ENCODE results near the gene PSEN1. TPM values are rescaled to one million over a fixed set of nuclear protein-coding genes. Genes with fewer than 3 reads are reported as not detected.

PSEN1 gene
- total and polyA plus RNA-seq, 10 of the 15 experiments (the other 5 are each of a cell fraction or from before 2014, with no cell fraction given) = 8.9 to 32.3 (median 21.8) TPM

DNA sequence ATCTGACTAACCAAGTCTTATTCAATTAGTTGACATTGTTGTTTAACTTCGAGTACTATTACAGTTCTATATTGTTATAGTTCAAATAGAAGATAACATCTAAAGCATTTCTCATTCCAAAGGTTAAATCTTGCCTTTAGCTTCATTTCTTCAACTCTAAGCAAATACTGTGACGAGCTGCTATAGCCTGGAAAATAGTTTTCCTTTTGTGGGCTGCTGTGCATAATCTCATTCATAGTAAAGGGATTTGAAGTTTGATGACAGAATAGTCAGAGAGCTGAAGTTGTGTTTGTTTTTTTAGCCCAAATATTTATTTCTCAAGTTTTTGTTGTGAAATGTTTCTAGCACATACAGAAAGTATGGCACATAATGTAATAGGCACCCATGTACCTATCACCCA is 13.4 kb downstream of the PSEN1 start (continued):
- TF ChIP-seq JUND (IDR thresholded peaks at IDR 0.05; ENCODE audit: low read depth, low read length) (no peak), MTA3 (IDR thresholded peaks at IDR 0.05; ENCODE audit: borderline replicate concordance, low read length) (no peak)

DNA sequence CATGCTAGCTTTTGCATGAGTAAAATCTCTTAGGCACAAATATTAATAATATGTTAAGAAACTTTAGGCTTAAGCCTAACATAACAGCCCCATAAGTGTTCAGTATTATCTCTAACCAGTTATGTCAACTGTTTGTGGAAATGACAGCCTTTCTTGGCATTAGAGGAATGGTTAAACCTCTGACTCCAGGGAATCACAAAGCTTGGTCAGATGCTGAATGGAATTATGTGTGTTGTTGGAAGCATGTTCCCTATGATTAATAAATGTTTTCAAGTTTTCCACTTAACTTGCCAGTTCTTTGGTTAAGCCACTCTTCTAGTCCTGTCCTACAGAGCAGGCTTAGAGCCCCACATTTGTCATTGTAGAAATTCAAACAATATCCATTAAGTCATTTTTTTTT is 17.0 kb downstream of the PSEN1 start:
- Histone ChIP-seq H3K4me2 (ENCODE audit: control insufficient read depth, insufficient read depth) (no peak overlapping the region), H3K79me2 (ENCODE audit: control insufficient read depth, insufficient read depth, low read length) (no peaks in the 10 kb centered on the region), H3K27ac (ENCODE audit: control insufficient read depth, insufficient read depth) (no peak overlapping the region), H3K4me3 (no peak overlapping the region), H3K9me3 (replicated peaks; ENCODE audit: control insufficient read depth, insufficient read depth, low read length) (no peaks in the 10 kb centered on the region), H3K4me1 (ENCODE audit: control insufficient read depth, insufficient read depth, low read length) (no peaks in the 10 kb centered on the region), H2AFZ (ENCODE audit: control insufficient read depth, low read depth, low read length) (no peak overlapping the region), H3K9ac (ENCODE audit: control insufficient read depth, insufficient read depth, low read length) (no peak overlapping the region), H3K27me3 (replicated peaks in 1 of 2; ENCODE audit: control insufficient read depth in 2 of 2, insufficient read depth in 2 of 2, low read length in 1 of 2) (no peaks in the 10 kb centered on the region), H4K20me1 (ENCODE audit: control insufficient read depth, insufficient read depth) (no peaks in the 10 kb centered on the region), H3K36me3 (ENCODE audit: control insufficient read depth in 2 of 2, insufficient read depth in 2 of 2, low read length in 1 of 2) (peaks cover 2 to 15% of the 10 kb centered on the region in 2 experiments)
- DNase-seq (ENCODE audit: low read depth, low spot score) (no peak), ATAC-seq (no peak), FAIRE-seq (no peak)
- TSS peak; percentile 21 for BruUV-seq (replicated peaks)
- ChIA-PET RAD21 (ENCODE audit: unreplicated experiment) (no interaction called here), CTCF (interaction anchor here (1.2 kb wide), 1 partner anchor 10 kb away, joined by 3 read pairs; no protein-coding TSS in a partner anchor), SMC1A (ENCODE audit: uncharacterized antibody, unreplicated experiment) (interaction anchor here (2.1 kb wide), 1 partner anchor 11 kb away, joined by 6 read pairs; no protein-coding TSS in a partner anchor), POLR2A (interaction anchor here (0.6 kb wide), 1 partner anchor 259 kb away, joined by 3 read pairs; no protein-coding TSS in a partner anchor)
- intact Hi-C loops (cut with micrococcal nuclease; ENCODE audit: unreplicated experiment) = no loop called here
- in situ Hi-C loops (cut with MboI) = no loop called here
- TF ChIP-seq, protein P1, sequence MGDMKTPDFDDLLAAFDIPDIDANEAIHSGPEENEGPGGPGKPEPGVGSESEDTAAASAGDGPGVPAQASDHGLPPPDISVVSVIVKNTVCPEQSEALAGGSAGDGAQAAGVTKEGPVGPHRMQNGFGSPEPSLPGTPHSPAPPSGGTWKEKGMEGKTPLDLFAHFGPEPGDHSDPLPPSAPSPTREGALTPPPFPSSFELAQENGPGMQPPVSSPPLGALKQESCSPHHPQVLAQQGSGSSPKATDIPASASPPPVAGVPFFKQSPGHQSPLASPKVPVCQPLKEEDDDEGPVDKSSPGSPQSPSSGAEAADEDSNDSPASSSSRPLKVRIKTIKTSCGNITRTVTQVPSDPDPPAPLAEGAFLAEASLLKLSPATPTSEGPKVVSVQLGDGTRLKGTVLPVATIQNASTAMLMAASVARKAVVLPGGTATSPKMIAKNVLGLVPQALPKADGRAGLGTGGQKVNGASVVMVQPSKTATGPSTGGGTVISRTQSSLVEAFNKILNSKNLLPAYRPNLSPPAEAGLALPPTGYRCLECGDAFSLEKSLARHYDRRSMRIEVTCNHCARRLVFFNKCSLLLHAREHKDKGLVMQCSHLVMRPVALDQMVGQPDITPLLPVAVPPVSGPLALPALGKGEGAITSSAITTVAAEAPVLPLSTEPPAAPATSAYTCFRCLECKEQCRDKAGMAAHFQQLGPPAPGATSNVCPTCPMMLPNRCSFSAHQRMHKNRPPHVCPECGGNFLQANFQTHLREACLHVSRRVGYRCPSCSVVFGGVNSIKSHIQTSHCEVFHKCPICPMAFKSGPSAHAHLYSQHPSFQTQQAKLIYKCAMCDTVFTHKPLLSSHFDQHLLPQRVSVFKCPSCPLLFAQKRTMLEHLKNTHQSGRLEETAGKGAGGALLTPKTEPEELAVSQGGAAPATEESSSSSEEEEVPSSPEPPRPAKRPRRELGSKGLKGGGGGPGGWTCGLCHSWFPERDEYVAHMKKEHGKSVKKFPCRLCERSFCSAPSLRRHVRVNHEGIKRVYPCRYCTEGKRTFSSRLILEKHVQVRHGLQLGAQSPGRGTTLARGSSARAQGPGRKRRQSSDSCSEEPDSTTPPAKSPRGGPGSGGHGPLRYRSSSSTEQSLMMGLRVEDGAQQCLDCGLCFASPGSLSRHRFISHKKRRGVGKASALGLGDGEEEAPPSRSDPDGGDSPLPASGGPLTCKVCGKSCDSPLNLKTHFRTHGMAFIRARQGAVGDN (IDR thresholded peaks at IDR 0.05) = no peak
- TF ChIP-seq, protein P2, sequence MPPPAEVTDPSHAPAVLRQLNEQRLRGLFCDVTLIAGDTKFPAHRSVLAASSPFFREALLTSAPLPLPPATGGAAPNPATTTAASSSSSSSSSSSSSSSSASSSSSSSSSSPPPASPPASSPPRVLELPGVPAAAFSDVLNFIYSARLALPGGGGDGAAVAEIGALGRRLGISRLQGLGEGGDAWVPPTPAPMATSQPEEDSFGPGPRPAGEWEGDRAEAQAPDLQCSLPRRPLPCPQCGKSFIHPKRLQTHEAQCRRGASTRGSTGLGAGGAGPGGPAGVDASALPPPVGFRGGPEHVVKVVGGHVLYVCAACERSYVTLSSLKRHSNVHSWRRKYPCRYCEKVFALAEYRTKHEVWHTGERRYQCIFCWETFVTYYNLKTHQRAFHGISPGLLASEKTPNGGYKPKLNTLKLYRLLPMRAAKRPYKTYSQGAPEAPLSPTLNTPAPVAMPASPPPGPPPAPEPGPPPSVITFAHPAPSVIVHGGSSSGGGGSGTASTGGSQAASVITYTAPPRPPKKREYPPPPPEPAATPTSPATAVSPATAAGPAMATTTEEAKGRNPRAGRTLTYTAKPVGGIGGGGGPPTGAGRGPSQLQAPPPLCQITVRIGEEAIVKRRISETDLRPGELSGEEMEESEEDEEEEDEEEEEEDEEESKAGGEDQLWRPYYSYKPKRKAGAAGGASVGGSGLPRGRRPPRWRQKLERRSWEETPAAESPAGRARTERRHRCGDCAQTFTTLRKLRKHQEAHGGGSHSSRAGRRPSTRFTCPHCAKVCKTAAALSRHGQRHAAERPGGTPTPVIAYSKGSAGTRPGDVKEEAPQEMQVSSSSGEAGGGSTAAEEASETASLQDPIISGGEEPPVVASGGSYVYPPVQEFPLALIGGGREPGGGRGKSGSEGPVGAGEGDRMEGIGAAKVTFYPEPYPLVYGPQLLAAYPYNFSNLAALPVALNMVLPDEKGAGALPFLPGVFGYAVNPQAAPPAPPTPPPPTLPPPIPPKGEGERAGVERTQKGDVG (CRISPR knock-in tag; IDR thresholded peaks at IDR 0.05) = no peak
- TF ChIP-seq PML (IDR thresholded peaks at IDR 0.05; ENCODE audit: low read length) (no peak), CHD4 (IDR thresholded peaks at IDR 0.05) (no peak), ZNF384 (IDR thresholded peaks at IDR 0.05; ENCODE audit: borderline replicate concordance, low read depth, low read length) (no peak), KAT2A (conservative IDR thresholded peaks at IDR 0.05; ENCODE audit: control insufficient read depth, low read depth, low read length) (no peak), HDAC2 (IDR thresholded peaks at IDR 0.05) (no peak), POLR2A (IDR thresholded peaks at IDR 0.05; ENCODE audit: low read depth, low read length) (no peak), SP1 (IDR thresholded peaks at IDR 0.05; ENCODE audit: low read depth, low read length) (no peak), SMC3 (IDR thresholded peaks at IDR 0.05; ENCODE audit: borderline replicate concordance, low read length) (no peak)
- TF ChIP-seq, protein P3, sequence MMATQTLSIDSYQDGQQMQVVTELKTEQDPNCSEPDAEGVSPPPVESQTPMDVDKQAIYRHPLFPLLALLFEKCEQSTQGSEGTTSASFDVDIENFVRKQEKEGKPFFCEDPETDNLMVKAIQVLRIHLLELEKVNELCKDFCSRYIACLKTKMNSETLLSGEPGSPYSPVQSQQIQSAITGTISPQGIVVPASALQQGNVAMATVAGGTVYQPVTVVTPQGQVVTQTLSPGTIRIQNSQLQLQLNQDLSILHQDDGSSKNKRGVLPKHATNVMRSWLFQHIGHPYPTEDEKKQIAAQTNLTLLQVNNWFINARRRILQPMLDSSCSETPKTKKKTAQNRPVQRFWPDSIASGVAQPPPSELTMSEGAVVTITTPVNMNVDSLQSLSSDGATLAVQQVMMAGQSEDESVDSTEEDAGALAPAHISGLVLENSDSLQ (IDR thresholded peaks at IDR 0.05) = no peak
- TF ChIP-seq, protein P4, sequence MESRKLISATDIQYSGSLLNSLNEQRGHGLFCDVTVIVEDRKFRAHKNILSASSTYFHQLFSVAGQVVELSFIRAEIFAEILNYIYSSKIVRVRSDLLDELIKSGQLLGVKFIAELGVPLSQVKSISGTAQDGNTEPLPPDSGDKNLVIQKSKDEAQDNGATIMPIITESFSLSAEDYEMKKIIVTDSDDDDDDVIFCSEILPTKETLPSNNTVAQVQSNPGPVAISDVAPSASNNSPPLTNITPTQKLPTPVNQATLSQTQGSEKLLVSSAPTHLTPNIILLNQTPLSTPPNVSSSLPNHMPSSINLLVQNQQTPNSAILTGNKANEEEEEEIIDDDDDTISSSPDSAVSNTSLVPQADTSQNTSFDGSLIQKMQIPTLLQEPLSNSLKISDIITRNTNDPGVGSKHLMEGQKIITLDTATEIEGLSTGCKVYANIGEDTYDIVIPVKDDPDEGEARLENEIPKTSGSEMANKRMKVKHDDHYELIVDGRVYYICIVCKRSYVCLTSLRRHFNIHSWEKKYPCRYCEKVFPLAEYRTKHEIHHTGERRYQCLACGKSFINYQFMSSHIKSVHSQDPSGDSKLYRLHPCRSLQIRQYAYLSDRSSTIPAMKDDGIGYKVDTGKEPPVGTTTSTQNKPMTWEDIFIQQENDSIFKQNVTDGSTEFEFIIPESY (IDR thresholded peaks at IDR 0.05) = no peak

All from GM12878 (cell line).